MM.1S (cell line): ENCODE measurements around the gene AMTN.
"Not testable (repeated sequence)": the region's sequence is repeated elsewhere in the genome, so short reads cannot be mapped to it uniquely, and the experiment has no call there.

Experiments
- DNase-seq: peaks from one replicate; pipeline ENCODE4 v3.0.0-alpha.2; 2015
- H2AFZ ChIP-seq: fragments of 300-600 bp; sonication (generic); 2 replicates; pipeline ENCODE4 v1.6.0; 2016; ENCODE audit warnings: antibody characterized with exemption, low read length
- H3F3A ChIP-seq: fragments of 300-600 bp; sonication (generic); 2 replicates; pipeline ENCODE4 v1.6.1; 2016; ENCODE audit warnings: mild to moderate bottlenecking, antibody characterized with exemption, low read length, moderate library complexity, mixed read lengths; ENCODE audit not compliant: insufficient read depth
- H3K27ac ChIP-seq: fragments of 300-600 bp; sonication (generic); 2 replicates; pipeline ENCODE4 v1.5.1; 2016; ENCODE audit warnings: mild to moderate bottlenecking, low read length
- H3K27me3 ChIP-seq: fragments of 300-600 bp; sonication (generic); replicated peaks from 2 replicates; pipeline ENCODE4 v1.6.0; 2016; ENCODE audit warnings: low read length; ENCODE audit not compliant: insufficient read depth
- H3K36me3 ChIP-seq: fragments of 300-600 bp; sonication (generic); replicated peaks from 2 replicates; pipeline ENCODE4 v1.6.1; 2016; ENCODE audit warnings: mild to moderate bottlenecking, low read length, mixed read lengths; ENCODE audit not compliant: insufficient read depth
- H3K4me1 ChIP-seq: fragments of 300-600 bp; sonication (generic); 2 replicates; pipeline ENCODE4 v1.6.1; 2016; ENCODE audit warnings: low read length, mixed read lengths
- H3K4me2 ChIP-seq: fragments of 300-600 bp; sonication (generic); 2 replicates; pipeline ENCODE4 v1.6.0; 2016; ENCODE audit warnings: low read depth, low read length
- H3K4me3 ChIP-seq: fragments of 300-600 bp; sonication (generic); 2 replicates; pipeline ENCODE4 v1.5.1; 2016; ENCODE audit warnings: low read length, mixed read lengths
- H3K79me2 ChIP-seq: fragments of 300-600 bp; sonication (generic); 2 replicates; pipeline ENCODE4 v1.6.1; 2016; ENCODE audit warnings: mixed run types, low read length, mixed read lengths
- H3K9ac ChIP-seq: fragments of 300-600 bp; sonication (generic); 2 replicates; pipeline ENCODE4 v1.6.1; 2016; ENCODE audit warnings: low read length, mixed read lengths
- H3K9me2 ChIP-seq: fragments of 300-600 bp; sonication (generic); replicated peaks from 2 replicates; pipeline ENCODE4 v1.6.1; 2016; ENCODE audit warnings: mild to moderate bottlenecking, low read length, mixed read lengths; ENCODE audit not compliant: insufficient read depth
- H3K9me3 ChIP-seq: fragments of 300-600 bp; sonication (generic); replicated peaks from 2 replicates; pipeline ENCODE4 v1.6.1; 2016; ENCODE audit warnings: mild to moderate bottlenecking, low read length, mixed read lengths; ENCODE audit not compliant: insufficient read depth
- H4K20me1 ChIP-seq: fragments of 300-600 bp; sonication (generic); 2 replicates; pipeline ENCODE4 v1.6.1; 2016; ENCODE audit warnings: mild to moderate bottlenecking, low read length, moderate library complexity, mixed read lengths; ENCODE audit not compliant: insufficient read depth
- CTCF ChIP-seq: fragments of 300-600 bp; sonication (generic); IDR thresholded peaks from 2 replicates; pipeline ENCODE4 v1.5.1; 2016; ENCODE audit warnings: antibody characterized with exemption, low read length, mixed read lengths
- EZH2 ChIP-seq: fragments of 300-600 bp; sonication (generic); optimal IDR thresholded peaks from 2 replicates; pipeline ENCODE3; 2017; ENCODE audit warnings: low read depth, mild to moderate bottlenecking, antibody characterized with exemption, low read length, mixed read lengths
- EZH2phosphoT487 ChIP-seq: fragments of 300-600 bp; sonication (generic); IDR thresholded peaks from 2 replicates; pipeline ENCODE4 v1.6.1; 2018; ENCODE audit warnings: antibody characterized with exemption, low read length

AMTN gene

GRCh38 chr4:70533791-70534190 lies 15.4 kb downstream of the AMTN start:
- Histone ChIP-seq H3K9ac (no peak overlapping the region), H4K20me1 (no peaks in the 10 kb centered on the region), H3K36me3 (no peaks in the 10 kb centered on the region), H3K27me3 (no peaks in the 10 kb centered on the region), H2AFZ (no peak overlapping the region), H3K27ac (no peak overlapping the region), H3K9me2 (no peaks in the 10 kb centered on the region), H3K4me1 (no peaks in the 10 kb centered on the region), H3K79me2 (no peaks in the 10 kb centered on the region), H3F3A (no peaks in the 10 kb centered on the region), H3K4me3 (no peak overlapping the region), H3K4me2 (no peak overlapping the region), H3K9me3 (no peaks in the 10 kb centered on the region)
- DNase-seq = no peak
- no peak for TF ChIP-seq EZH2
- TF ChIP-seq CTCF = no peak
- no peak for TF ChIP-seq EZH2phosphoT487

- not testable (repeated sequence) for H4K20me1 ChIP-seq, H3K36me3 ChIP-seq, H3K4me2 ChIP-seq, H2AFZ ChIP-seq, H3K79me2 ChIP-seq, H3K9me2 ChIP-seq, H3K4me1 ChIP-seq, H3K9me3 ChIP-seq, H3K9ac ChIP-seq, DNase-seq, H3K4me3 ChIP-seq, H3K27ac ChIP-seq, H3F3A ChIP-seq, H3K27me3 ChIP-seq
Measured at GRCh38 chr4:70534886-70535285, 16.5 kb downstream of the AMTN start.

GRCh38 chr4:70538869-70539268 lies 20.5 kb downstream of the AMTN start:
- no peak overlapping the region for H3K4me3 ChIP-seq
- no peak overlapping the region for H3K27ac ChIP-seq
- H3F3A ChIP-seq = 0 out of 2 replicates have a peak, but pooled peaks cover 4% of the 10 kb centered on the region
- DNase-seq = no peak
- TF ChIP-seq EZH2 = no peak
- TF ChIP-seq EZH2phosphoT487 = no peak
- TF ChIP-seq CTCF = no peak
- peak overlapping the region; percentile 3; the same call in 1 of the 2 replicates for H2AFZ ChIP-seq
- no peaks in the 10 kb centered on the region for H3K79me2 ChIP-seq
- no peaks in the 10 kb centered on the region for H3K36me3 ChIP-seq
- H3K9me3 ChIP-seq = no peaks in the 10 kb centered on the region
- 0 out of 2 replicates have a peak, but pooled peaks cover 3% of the 10 kb centered on the region for H3K4me1 ChIP-seq
- H3K9ac ChIP-seq = no peak overlapping the region
- no peaks in the 10 kb centered on the region for H3K9me2 ChIP-seq
- H4K20me1 ChIP-seq = no peaks in the 10 kb centered on the region
- no peaks in the 10 kb centered on the region for H3K27me3 ChIP-seq
- H3K4me2 ChIP-seq = no peak overlapping the region

- no peaks in the 10 kb centered on the region for H3K36me3 ChIP-seq
Measured at GRCh38 chr4:70544279-70544868, 26.0 kb downstream of the AMTN start.

More at GRCh38 chr4:70544279-70544868, 26.0 kb downstream of the AMTN start:
- peak; percentile 57 for TF ChIP-seq CTCF
- no peak for TF ChIP-seq EZH2phosphoT487
- Histone ChIP-seq H3K4me1 (no peaks in the 10 kb centered on the region), H3K4me2 (no peak overlapping the region), H3K79me2 (no peaks in the 10 kb centered on the region), H2AFZ (no peak overlapping the region), H3K9me2 (no peaks in the 10 kb centered on the region), H3K9ac (no peak overlapping the region), H3F3A (0 out of 2 replicates have a peak, but pooled peaks cover under 1% of the 10 kb centered on the region), H3K27ac (no peak overlapping the region), H3K9me3 (no peaks in the 10 kb centered on the region), H3K27me3 (no peaks in the 10 kb centered on the region), H3K4me3 (no peak overlapping the region), H4K20me1 (no peaks in the 10 kb centered on the region)
- DNase-seq = peak; percentile 46
